ENCODE results near the gene AP3S1. TPM values are rescaled to one million over a fixed set of nuclear protein-coding genes. Genes with fewer than 3 reads are reported as not detected.

AP3S1 gene
- total RNA-seq, 4 donors from 2014 or later, result 46.0 to 72.0 (median 46.6) TPM

DNA sequence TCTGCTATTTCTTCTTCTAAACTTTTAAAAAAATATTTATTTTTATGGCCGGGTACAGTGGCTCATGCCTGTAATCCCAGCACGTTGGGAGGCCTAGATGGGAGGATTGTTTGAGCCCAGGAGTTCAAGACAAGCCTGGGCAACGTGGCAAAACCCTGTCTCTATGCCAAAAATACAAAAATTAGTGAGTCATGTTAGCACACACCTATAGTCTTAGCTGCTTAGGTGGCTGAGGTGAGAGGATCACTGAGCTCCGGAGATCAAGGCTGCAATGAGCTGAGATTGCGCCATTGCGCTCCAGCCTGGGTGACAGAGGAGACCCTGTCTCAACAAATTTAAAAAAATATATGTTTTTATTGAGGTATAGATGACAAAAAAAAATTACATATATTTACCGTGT lies 5.6 kb downstream of the AP3S1 start:
- Histone ChIP-seq H3K4me1 (peaks cover 0 to 69% (median 21%) of the 10 kb centered on the region in 4 donors), H3K36me3 (no peaks in the 10 kb centered on the region), H3K9me3 (no peaks in the 10 kb centered on the region), H3K4me3 (no peak overlapping the region), H3K27ac (no peak overlapping the region), H3K27me3 (no peaks in the 10 kb centered on the region)
- TF ChIP-seq POLR2A (IDR thresholded peaks at IDR 0.05) (no peak), EP300 (IDR thresholded peaks at IDR 0.05) (no peak)
- TF ChIP-seq, protein P1, sequence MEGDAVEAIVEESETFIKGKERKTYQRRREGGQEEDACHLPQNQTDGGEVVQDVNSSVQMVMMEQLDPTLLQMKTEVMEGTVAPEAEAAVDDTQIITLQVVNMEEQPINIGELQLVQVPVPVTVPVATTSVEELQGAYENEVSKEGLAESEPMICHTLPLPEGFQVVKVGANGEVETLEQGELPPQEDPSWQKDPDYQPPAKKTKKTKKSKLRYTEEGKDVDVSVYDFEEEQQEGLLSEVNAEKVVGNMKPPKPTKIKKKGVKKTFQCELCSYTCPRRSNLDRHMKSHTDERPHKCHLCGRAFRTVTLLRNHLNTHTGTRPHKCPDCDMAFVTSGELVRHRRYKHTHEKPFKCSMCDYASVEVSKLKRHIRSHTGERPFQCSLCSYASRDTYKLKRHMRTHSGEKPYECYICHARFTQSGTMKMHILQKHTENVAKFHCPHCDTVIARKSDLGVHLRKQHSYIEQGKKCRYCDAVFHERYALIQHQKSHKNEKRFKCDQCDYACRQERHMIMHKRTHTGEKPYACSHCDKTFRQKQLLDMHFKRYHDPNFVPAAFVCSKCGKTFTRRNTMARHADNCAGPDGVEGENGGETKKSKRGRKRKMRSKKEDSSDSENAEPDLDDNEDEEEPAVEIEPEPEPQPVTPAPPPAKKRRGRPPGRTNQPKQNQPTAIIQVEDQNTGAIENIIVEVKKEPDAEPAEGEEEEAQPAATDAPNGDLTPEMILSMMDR (IDR thresholded peaks at IDR 0.05), result no peak
- no peak for DNase-seq (ENCODE audit: low spot score in 2 of 2)
- WGBS, 2 donors, result 83 to 87% methylated on average over 7 of the region's 7 CpGs

DNA sequence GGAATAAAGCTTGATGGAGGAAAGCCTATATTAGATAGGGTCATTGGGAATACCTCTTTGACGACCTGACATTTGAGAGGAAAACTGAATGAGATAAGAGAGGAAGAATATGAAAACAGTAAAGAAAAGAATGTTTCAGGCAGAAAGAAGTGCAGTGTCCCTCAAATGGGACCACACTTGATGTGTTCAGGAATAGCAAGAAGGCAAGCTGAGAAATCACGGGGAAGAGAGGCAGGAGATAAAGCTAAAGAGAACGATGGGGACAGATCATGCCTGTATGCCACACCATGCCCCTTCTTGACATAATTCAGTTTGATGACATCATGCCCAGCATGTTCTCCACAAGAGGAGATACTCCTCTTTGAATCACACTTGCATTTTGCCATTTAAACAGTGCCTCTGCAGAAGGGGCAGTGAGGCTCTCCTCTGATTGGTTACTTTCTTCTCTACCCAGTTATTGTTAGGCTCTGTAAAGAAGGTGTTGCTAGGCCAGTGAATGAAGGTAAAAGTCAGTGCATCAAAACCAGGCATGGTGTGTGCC lies 7.6 kb downstream of the AP3S1 start:
- no peak for DNase-seq (ENCODE audit: low spot score in 2 of 2)
- H3K36me3 ChIP-seq, result no peaks in the 10 kb centered on the region
- H3K9me3 ChIP-seq, result no peaks in the 10 kb centered on the region
- no peak overlapping the region for H3K4me3 ChIP-seq
- no peak overlapping the region for H3K27ac ChIP-seq
- H3K4me1 ChIP-seq, result peaks cover 0 to 53% (median 8%) of the 10 kb centered on the region in 4 donors
- no peaks in the 10 kb centered on the region for H3K27me3 ChIP-seq
- TF ChIP-seq POLR2A (IDR thresholded peaks at IDR 0.05) (no peak), EP300 (IDR thresholded peaks at IDR 0.05) (no peak)
- TF ChIP-seq, protein P1 (IDR thresholded peaks at IDR 0.05), result no peak
- WGBS, 2 donors, result 87 to 96% methylated on average over 3 of the region's 3 CpGs

DNA sequence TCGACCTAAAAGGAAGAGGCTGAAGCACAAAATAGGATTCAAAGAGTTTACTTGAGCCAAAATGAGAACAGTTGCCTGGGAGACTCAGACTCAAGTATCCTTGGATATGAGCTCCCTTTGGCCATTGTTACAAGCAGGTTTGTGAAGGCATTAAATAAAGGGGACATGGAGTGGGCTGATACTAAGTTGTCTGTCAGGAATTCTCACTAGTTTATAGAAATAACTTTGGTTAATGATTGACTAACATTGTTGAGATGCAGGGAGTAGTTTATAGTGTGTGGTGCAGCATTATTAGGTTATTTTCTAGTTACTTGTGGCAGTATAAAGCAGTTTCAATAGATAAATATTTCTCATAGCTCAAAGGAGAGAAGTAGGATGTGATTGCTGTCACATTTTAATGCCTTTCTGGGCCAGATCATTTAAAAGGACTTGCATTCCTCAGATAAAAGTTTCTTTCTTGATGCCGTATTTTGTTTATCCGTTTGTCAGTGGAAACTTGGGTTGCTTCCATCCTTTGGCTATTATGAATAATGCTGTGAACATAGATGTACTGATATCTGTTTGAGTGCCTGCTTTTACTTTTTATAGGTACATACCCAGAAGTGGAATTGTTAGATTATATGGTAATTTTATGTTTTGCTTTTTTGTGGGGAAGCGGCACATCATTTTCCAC lies 9.1 kb downstream of the AP3S1 start:
- Histone ChIP-seq H3K36me3 (no peaks in the 10 kb centered on the region), H3K27me3 (no peaks in the 10 kb centered on the region), H3K4me1 (peaks cover 0 to 48% (median 4%) of the 10 kb centered on the region in 4 donors), H3K4me3 (no peak overlapping the region), H3K9me3 (no peaks in the 10 kb centered on the region), H3K27ac (peak overlapping the region in 2 of 4 donors; percentile 65 to 77)
- 38 to 41% methylated on average over 4 of the region's 4 CpGs for WGBS, 2 donors
- TF ChIP-seq, protein P1 (IDR thresholded peaks at IDR 0.05), result no peak
- TF ChIP-seq EP300 (IDR thresholded peaks at IDR 0.05) (no peak), POLR2A (IDR thresholded peaks at IDR 0.05) (no peak)
- DNase-seq (ENCODE audit: low spot score in 2 of 2), result no peak

DNA sequence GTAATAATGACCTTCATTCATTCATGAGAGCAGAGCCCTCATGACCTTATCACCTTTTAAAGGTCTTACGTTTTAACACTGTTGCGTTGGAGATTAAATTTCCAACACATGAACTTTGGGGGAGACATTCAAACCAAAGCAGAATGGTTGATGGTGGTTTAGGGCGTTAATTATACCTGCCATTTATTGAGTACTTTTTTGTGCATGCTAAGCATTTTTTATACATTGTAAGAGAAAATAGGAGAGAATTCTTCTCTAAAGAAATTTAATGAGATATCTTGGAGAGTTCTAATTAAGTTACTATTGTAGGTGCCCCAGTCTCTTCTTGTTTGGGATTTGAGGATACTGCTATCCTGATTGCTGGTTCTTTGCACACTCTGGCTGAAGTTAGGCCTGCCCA lies 12.4 kb downstream of the AP3S1 start:
- 69 to 74% methylated on average over 3 of the region's 3 CpGs for WGBS, 2 donors
- H3K36me3 ChIP-seq, result no peaks in the 10 kb centered on the region
- H3K4me1 ChIP-seq, result peaks cover 4 to 60% (median 21%) of the 10 kb centered on the region in 4 donors
- H3K27ac ChIP-seq, result no peak overlapping the region
- no peaks in the 10 kb centered on the region for H3K27me3 ChIP-seq
- TF ChIP-seq, protein P1 (IDR thresholded peaks at IDR 0.05), result no peak
- no peak for TF ChIP-seq POLR2A (IDR thresholded peaks at IDR 0.05)
- no peak for TF ChIP-seq EP300 (IDR thresholded peaks at IDR 0.05)
- no peak for DNase-seq (ENCODE audit: low spot score in 2 of 2)
- H3K4me3 ChIP-seq, result no peak overlapping the region
- no peaks in the 10 kb centered on the region for H3K9me3 ChIP-seq

DNA sequence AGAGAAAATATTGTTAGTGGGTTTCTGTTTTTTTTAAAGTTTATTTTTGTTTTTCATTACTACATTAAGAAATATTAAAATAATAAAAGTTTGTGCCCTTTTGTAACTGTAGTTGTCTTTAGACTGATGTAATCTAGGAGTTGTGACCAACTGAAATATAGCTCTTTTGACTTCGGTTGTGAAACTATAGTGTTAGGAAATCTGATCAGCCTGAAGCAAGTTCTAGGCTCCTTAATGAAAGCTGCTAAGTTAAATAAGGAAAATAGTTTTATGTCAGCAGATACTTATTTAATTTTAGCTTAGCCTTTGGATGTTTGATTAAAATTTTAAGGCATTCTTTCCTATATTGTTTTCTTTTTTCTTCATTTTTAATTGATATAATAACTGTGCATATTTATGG lies 14.2 kb downstream of the AP3S1 start:
- no peak for DNase-seq (ENCODE audit: low spot score in 2 of 2)
- Histone ChIP-seq H3K27ac (no peak overlapping the region), H3K4me3 (no peak overlapping the region), H3K4me1 (peaks cover 4 to 55% (median 20%) of the 10 kb centered on the region in 4 donors), H3K36me3 (no peaks in the 10 kb centered on the region), H3K27me3 (no peaks in the 10 kb centered on the region), H3K9me3 (no peaks in the 10 kb centered on the region)
- TF ChIP-seq EP300 (IDR thresholded peaks at IDR 0.05) (no peak), POLR2A (IDR thresholded peaks at IDR 0.05) (no peak)
- TF ChIP-seq, protein P1 (IDR thresholded peaks at IDR 0.05), result no peak
- 40 to 53% methylated on average over 1 of the region's 1 CpG for WGBS, 2 donors
